Natural killer cell (primary cell): Measurements from ENCODE around the gene NAV1. TPM values are rescaled to one million over a fixed set of nuclear protein-coding genes. Genes with fewer than 3 reads are reported as not detected.

Experiments used
- ATAC-seq, 3 donors: fragments of 150-1000 bp in 2 of 3; fragments of 200-7000 bp in 1 of 3; cut with Tn5 transposase; 1 replicate in 1 of 3; 2 replicates in 2 of 3; pipeline ENCODE4 v1.10.0; 2021; ENCODE audit warnings: mild to moderate bottlenecking in 2 of 3, moderate library complexity in 2 of 3
- DNase-seq, 2 donors: peaks; one replicate each; pipeline versions ENCODE4 v3.0.0 to v3.0.0-alpha.2; 2013 to 2021; ENCODE audit warnings: mixed read lengths in 1 of 2
- H3K27ac ChIP-seq: one replicate; pipeline ENCODE4 v1.5.1; 2013; ENCODE audit warnings: mild to moderate bottlenecking, low read length
- H3K27me3 ChIP-seq: one replicate; pipeline ENCODE4 v1.6.1; 2013; ENCODE audit warnings: low read length; ENCODE audit not compliant: control insufficient read depth, insufficient read depth
- H3K36me3 ChIP-seq: one replicate; pipeline ENCODE4 v1.6.1; 2013; ENCODE audit warnings: low read length; ENCODE audit not compliant: control insufficient read depth, insufficient read depth
- H3K4me1 ChIP-seq: one replicate; pipeline ENCODE4 v1.6.1; 2013; ENCODE audit warnings: low read length; ENCODE audit not compliant: control insufficient read depth, insufficient read depth
- H3K4me3 ChIP-seq: one replicate; pipeline ENCODE4 v1.5.1; 2013; ENCODE audit warnings: low read length
- H3K9me3 ChIP-seq: one replicate; pipeline ENCODE4 v1.6.1; 2013; ENCODE audit warnings: low read length; ENCODE audit not compliant: control insufficient read depth, insufficient read depth
- H3K27ac Mint-ChIP-seq, 2 donors: one replicate each; pipeline ENCODE4 v1.8.0; 2022; ENCODE audit warnings: mild to moderate bottlenecking in 2 of 2, mixed read lengths in 2 of 2, moderate library complexity in 1 of 2
- H3K27me3 Mint-ChIP-seq, 2 donors: one replicate each; pipeline ENCODE4 v1.8.0; 2022; ENCODE audit warnings: low read depth in 2 of 2, mixed read lengths in 2 of 2
- H3K36me3 Mint-ChIP-seq: one replicate; pipeline ENCODE4 v1.8.0; 2022; ENCODE audit warnings: mixed read lengths
- H3K4me1 Mint-ChIP-seq, 2 donors: one replicate each; pipeline ENCODE4 v1.8.0; 2022; ENCODE audit warnings: mixed read lengths in 2 of 2
- H3K4me3 Mint-ChIP-seq: one replicate; pipeline ENCODE4 v1.8.0; 2022; ENCODE audit warnings: mild to moderate bottlenecking, moderate library complexity, mixed read lengths
- H3K9me3 Mint-ChIP-seq, 2 donors: one replicate each; pipeline ENCODE4 v1.8.0; 2022; ENCODE audit warnings: mixed read lengths in 2 of 2
- WGBS: methylation state at CpG from one replicate; pipeline ENCODE4 v1.1.7; 2013; ENCODE audit warnings: missing lambda C conversion rate; ENCODE audit not compliant: insufficient coverage; 5-methylcytosine and 5-hydroxymethylcytosine counted together
- intact Hi-C: fragments of 100-400 bp; cut with micrococcal nuclease; formaldehyde crosslinking; loops from one replicate; pipeline ENCODE4 v1.14.2; 2022
- total RNA-seq, 4 donors: library from RNA; stranded (reverse); fragments of 120-200 nt in 1 of 4; gene quantifications; one replicate each; pipeline versions ENCODE4 v1.2.3 to v1.2.4, GENCODE V29; 2013 to 2022
- TF ChIP-seq, protein P1 (sequence below): fragments of 200-600 bp; IDR thresholded peaks from one replicate; pipeline ENCODE4 v1.8.0; 2022; ENCODE audit warnings: antibody characterized with exemption

NAV1 gene
- total RNA-seq, 3 donors from 2014 or later (not counting 1 experiment from before 2014, with no cell fraction given) = 2.5 to 3.9 (median 2.8) TPM

DNA sequence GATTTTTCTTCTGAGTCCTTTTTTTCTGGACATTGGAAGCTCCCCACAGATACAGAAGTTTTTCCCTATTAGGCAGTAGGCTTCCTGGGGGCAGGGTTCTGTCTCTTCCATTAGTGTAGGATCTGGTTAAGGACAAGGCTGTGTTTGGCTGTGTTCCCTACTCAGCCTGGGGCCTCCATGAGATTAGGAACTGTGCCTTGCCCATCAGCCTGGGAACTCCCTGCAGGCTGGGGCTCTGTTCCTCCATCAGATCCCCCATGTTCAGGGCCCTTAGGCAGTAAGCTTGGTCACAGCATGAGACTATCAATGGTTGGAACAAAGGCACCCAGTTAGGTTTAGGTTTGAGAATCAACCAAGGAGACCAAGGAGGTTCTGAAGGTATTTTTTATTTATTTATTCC is 22.7 kb downstream of the NAV1 start:
- H3K4me3 Mint-ChIP-seq = no peak overlapping the region
- TF ChIP-seq, protein P1, sequence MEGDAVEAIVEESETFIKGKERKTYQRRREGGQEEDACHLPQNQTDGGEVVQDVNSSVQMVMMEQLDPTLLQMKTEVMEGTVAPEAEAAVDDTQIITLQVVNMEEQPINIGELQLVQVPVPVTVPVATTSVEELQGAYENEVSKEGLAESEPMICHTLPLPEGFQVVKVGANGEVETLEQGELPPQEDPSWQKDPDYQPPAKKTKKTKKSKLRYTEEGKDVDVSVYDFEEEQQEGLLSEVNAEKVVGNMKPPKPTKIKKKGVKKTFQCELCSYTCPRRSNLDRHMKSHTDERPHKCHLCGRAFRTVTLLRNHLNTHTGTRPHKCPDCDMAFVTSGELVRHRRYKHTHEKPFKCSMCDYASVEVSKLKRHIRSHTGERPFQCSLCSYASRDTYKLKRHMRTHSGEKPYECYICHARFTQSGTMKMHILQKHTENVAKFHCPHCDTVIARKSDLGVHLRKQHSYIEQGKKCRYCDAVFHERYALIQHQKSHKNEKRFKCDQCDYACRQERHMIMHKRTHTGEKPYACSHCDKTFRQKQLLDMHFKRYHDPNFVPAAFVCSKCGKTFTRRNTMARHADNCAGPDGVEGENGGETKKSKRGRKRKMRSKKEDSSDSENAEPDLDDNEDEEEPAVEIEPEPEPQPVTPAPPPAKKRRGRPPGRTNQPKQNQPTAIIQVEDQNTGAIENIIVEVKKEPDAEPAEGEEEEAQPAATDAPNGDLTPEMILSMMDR = no peak

DNA sequence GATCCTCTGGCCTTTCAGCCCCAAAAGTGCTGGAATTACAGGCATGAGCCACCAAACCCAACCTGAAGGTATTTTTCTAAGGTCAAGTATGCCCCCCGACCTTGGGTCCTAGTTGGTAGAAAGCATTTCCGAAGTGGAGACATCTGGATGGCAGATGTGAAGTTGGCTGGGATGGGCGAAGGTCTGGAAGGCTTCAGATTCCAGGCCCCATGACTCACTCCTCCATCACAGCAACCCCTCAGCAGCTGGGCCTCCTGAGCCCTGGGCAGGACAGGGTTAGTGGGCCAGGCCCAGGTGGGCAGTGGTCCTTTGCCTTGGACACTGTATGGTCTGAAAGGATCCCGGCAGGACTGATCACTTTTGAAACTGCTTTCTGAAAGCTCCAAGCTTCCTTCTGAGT is 23.3 kb downstream of the NAV1 start:
- H3K9me3 ChIP-seq = no peaks in the 10 kb centered on the region
- Mint-ChIP-seq H3K9me3 (no peaks in the 10 kb centered on the region), H3K4me3 (no peak overlapping the region), H3K4me1 (peaks cover 4 to 7% of the 10 kb centered on the region in 2 donors), H3K36me3 (no peaks in the 10 kb centered on the region), H3K27me3 (no peaks in the 10 kb centered on the region), H3K27ac (no peak overlapping the region)
- peaks cover 5% of the 10 kb centered on the region for H3K4me1 ChIP-seq
- no peak for DNase-seq
- no peak for ATAC-seq
- no peak overlapping the region for H3K4me3 ChIP-seq
- H3K27me3 ChIP-seq = no peaks in the 10 kb centered on the region
- intact Hi-C loops = no loop called here
- H3K36me3 ChIP-seq = no peaks in the 10 kb centered on the region
- WGBS = 94% methylated on average over 4 of the region's 4 CpGs
- no peak overlapping the region for H3K27ac ChIP-seq
- TF ChIP-seq, protein P1 = no peak

More for the DNA sequence above, 22.7 kb downstream of the NAV1 start:
- no peak for DNase-seq
- ATAC-seq = no peak
- no peaks in the 10 kb centered on the region for H3K9me3 Mint-ChIP-seq
- no peaks in the 10 kb centered on the region for H3K27me3 ChIP-seq
- no peak overlapping the region for H3K4me3 ChIP-seq
- H3K27me3 Mint-ChIP-seq = no peaks in the 10 kb centered on the region
- H3K27ac Mint-ChIP-seq = no peak overlapping the region
- no peaks in the 10 kb centered on the region for H3K9me3 ChIP-seq
- H3K4me1 ChIP-seq = peaks cover 5% of the 10 kb centered on the region
- intact Hi-C loops = no loop called here
- peaks cover 4 to 7% of the 10 kb centered on the region in 2 donors for H3K4me1 Mint-ChIP-seq
- no peaks in the 10 kb centered on the region for H3K36me3 Mint-ChIP-seq
- no peak overlapping the region for H3K27ac ChIP-seq
- H3K36me3 ChIP-seq = no peaks in the 10 kb centered on the region

DNA sequence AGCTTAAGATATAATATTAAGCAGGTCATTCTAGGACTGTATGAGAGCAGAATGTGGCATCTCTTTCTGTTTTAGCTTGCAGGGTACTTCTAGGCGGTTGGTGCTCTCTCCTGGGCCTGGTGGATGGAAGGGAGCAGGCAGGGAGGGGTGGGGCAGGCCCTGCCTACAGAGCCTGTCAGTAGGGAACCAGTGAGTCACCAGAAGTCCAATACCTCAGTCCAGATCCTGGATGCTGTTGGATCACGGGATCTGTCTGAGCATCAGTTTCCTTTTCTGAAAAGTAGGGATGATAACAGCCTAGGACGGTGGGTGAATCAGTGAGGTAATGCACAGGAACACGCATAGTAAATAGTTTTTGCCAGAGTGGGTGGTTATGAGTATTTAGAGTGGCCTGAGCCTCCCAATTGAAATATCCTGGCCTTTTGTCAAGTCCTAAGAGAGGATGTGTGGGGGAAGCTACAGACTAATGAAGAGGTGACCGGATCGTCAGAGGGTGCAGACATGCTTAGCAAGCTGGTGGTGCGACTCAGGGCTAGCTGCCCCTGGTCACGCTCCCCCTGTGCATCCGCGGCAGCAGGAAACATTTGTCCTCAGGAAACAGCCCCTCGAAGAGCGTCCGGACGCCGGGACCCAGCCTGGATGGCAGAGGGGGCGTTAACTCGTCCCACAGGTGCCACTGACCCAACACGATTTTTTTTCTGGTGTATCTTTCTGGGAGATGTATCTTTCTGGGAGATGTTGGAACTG is 23.9 kb downstream of the NAV1 start:
- Mint-ChIP-seq H3K4me1 (peaks cover 4 to 7% of the 10 kb centered on the region in 2 donors), H3K9me3 (no peaks in the 10 kb centered on the region), H3K4me3 (no peak overlapping the region), H3K36me3 (no peaks in the 10 kb centered on the region), H3K27ac (no peak overlapping the region), H3K27me3 (no peaks in the 10 kb centered on the region)
- H3K27me3 ChIP-seq = no peaks in the 10 kb centered on the region
- H3K9me3 ChIP-seq = no peaks in the 10 kb centered on the region
- intact Hi-C loops = no loop called here
- TF ChIP-seq, protein P1 = no peak
- no peak for DNase-seq
- peaks cover 5% of the 10 kb centered on the region for H3K4me1 ChIP-seq
- 88% methylated on average over 18 of the region's 18 CpGs for WGBS
- ATAC-seq = no peak
- no peak overlapping the region for H3K27ac ChIP-seq
- H3K36me3 ChIP-seq = no peaks in the 10 kb centered on the region
- no peak overlapping the region for H3K4me3 ChIP-seq

DNA sequence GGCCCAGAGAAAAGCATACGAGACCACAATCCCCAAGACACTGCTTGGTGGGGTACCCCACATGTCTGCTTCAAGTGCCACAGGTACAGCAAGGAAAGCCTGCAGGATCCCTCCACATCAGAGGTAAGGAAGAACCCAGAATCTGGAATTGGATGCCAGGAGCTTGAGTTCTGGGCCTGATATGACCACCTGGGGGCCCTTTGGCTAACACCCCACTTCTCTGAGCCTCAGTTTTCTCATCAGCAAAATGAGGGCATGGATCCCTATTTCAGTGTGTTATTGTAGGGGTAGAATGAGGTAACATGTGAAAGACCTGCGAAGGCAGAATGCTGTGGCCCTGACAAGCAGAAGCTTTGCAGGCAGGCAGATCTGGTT is 24.5 kb downstream of the NAV1 start:
- no peak for DNase-seq
- H3K27ac Mint-ChIP-seq = no peak overlapping the region
- Histone ChIP-seq H3K27me3 (no peaks in the 10 kb centered on the region), H3K4me1 (peaks cover 5% of the 10 kb centered on the region), H3K4me3 (no peak overlapping the region), H3K27ac (no peak overlapping the region), H3K9me3 (no peaks in the 10 kb centered on the region), H3K36me3 (no peaks in the 10 kb centered on the region)
- no peaks in the 10 kb centered on the region for H3K27me3 Mint-ChIP-seq
- peaks cover 4 to 7% of the 10 kb centered on the region in 2 donors for H3K4me1 Mint-ChIP-seq
- intact Hi-C loops = no loop called here
- no peak for ATAC-seq
- no peak overlapping the region for H3K4me3 Mint-ChIP-seq
- no peaks in the 10 kb centered on the region for H3K9me3 Mint-ChIP-seq
- WGBS = 94% methylated on average over 2 of the region's 2 CpGs
- H3K36me3 Mint-ChIP-seq = no peaks in the 10 kb centered on the region
- TF ChIP-seq, protein P1 = no peak
